Endothelial cell of umbilical vein (primary cell): ENCODE data around the gene DMD.

ENCODE experiments used
- FOS ChIP-seq: IDR thresholded peaks from 2 replicates; pipeline ENCODE4 v1.6.1; 2011; ENCODE audit warnings: mild to moderate bottlenecking, low read length, moderate library complexity, borderline replicate concordance; ENCODE audit not compliant: insufficient read depth
- JUN ChIP-seq: IDR thresholded peaks from 2 replicates; pipeline ENCODE4 v1.6.1; 2011; ENCODE audit warnings: borderline replicate concordance, low read depth; ENCODE audit not compliant: insufficient read length, insufficient read depth
- POLR2A ChIP-seq: IDR thresholded peaks from 2 replicates; pipeline ENCODE4 v1.6.1; 2012; ENCODE audit warnings: low read depth, mild to moderate bottlenecking, control low read depth, low read length
- POLR2AphosphoS5 ChIP-seq: IDR thresholded peaks from 2 replicates; pipeline ENCODE4 v1.6.1; 2012; ENCODE audit warnings: low read depth, mild to moderate bottlenecking, control low read depth, low read length, moderate library complexity; ENCODE audit not compliant: insufficient read depth
- TF ChIP-seq, protein P1 (sequence below), 2 donors: IDR thresholded peaks; 1 replicate in 1 of 2; 2 replicates in 1 of 2; pipeline ENCODE4 v1.5.1; 2011; ENCODE audit warnings: low read length in 2 of 2, mild to moderate bottlenecking in 2 of 2, moderate library complexity in 2 of 2, control low read depth in 1 of 2, inconsistent platforms in 1 of 2, low read depth in 1 of 2; ENCODE audit not compliant: insufficient read depth in 1 of 2; ENCODE audit errors: extremely low read depth in 1 of 2
- TF ChIP-seq, protein P2 (sequence below): IDR thresholded peaks from 2 replicates; pipeline ENCODE4 v1.6.1; 2011; ENCODE audit not compliant: insufficient read depth, insufficient read length

DNA sequence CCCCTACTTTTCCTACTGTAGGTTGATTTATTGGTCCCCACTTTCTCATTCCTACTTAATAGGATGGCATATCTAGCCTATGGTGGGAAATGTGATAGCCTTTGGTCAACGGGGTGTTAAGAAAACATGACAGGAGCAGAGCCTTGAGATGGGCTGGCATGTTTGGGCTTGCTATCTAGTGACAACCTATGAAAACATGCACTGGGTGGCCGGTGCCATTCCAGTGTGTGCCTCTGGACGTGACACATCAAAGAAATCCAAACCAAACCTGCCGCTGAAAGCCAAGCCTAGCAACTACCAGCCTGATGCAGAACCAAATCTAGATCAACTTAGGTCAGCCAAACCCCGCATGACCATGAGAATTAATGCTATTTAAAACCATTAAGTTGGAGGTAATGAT, 317.6 kb downstream of the DMD start:
- TF ChIP-seq POLR2AphosphoS5 (no peak), POLR2A (no peak), JUN (no peak), FOS (no peak)
- TF ChIP-seq, protein P1, sequence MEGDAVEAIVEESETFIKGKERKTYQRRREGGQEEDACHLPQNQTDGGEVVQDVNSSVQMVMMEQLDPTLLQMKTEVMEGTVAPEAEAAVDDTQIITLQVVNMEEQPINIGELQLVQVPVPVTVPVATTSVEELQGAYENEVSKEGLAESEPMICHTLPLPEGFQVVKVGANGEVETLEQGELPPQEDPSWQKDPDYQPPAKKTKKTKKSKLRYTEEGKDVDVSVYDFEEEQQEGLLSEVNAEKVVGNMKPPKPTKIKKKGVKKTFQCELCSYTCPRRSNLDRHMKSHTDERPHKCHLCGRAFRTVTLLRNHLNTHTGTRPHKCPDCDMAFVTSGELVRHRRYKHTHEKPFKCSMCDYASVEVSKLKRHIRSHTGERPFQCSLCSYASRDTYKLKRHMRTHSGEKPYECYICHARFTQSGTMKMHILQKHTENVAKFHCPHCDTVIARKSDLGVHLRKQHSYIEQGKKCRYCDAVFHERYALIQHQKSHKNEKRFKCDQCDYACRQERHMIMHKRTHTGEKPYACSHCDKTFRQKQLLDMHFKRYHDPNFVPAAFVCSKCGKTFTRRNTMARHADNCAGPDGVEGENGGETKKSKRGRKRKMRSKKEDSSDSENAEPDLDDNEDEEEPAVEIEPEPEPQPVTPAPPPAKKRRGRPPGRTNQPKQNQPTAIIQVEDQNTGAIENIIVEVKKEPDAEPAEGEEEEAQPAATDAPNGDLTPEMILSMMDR (IDR thresholded peaks at IDR 0.05; ENCODE audit: extremely low read depth in 1 of 2, insufficient read depth in 1 of 2, low read depth in 1 of 2, low read length in 2 of 2) = no peak
- TF ChIP-seq, protein P2, sequence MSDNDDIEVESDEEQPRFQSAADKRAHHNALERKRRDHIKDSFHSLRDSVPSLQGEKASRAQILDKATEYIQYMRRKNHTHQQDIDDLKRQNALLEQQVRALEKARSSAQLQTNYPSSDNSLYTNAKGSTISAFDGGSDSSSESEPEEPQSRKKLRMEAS = no peak
